Activated CD4-positive, alpha-beta T cell treated with anti-CD3 and anti-CD28 coated beads, Interleukin-2, Interleukin-6, amounts not matched to agents 100 ng/mL and 50 ng/mL, durations not matched to agents 16 hours and 8 hours (primary cell): ENCODE results near the gene ARHGEF6.

ENCODE experiments used
- DNase-seq: peaks from one replicate; pipeline ENCODE4 v3.0.0-alpha.2; 2020

The ARHGEF6 gene

GRCh38 chrX:136687457-136687856 is 93.3 kb downstream of the ARHGEF6 start:
- DNase-seq = peak; percentile 29

GRCh38 chrX:136684120-136684519 is 96.6 kb downstream of the ARHGEF6 start:
- DNase-seq = no peak

GRCh38 chrX:136679531-136679930 is 101.2 kb downstream of the ARHGEF6 start:
- no peak for DNase-seq

DNA sequence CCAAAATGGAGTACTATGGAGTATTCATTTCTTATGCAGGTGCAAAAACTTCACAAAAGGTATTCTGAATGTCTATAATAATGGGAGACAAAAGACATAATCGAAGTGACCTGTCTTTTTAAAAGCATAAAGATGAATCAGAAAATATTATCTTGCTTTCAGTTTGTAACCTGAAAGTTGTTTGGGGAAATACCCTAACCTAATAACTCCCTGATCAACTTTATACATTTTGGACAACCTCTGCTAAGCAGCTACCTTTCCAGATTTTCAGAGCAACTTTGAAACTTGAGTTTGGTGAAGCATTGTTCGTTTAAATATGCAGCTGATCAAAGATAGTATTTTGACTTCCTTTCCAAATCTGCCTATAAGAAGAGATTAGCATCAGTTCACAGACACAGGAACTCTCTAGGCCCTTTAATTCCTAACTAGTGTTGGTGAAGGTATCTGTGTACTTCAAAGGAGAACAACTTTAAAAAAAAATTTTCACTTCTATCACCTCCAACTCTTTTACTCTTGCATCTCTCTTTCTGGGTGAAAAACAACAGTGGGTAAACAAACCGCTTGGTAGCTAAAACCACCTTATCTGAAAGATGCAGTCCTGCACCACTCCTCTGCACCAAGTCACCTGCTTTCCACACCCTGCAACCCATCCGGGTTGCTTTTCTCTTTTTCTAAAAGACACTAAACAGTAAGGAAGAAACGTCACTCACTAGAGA is 106.3 kb downstream of the ARHGEF6 start:
- no peak for DNase-seq

DNA sequence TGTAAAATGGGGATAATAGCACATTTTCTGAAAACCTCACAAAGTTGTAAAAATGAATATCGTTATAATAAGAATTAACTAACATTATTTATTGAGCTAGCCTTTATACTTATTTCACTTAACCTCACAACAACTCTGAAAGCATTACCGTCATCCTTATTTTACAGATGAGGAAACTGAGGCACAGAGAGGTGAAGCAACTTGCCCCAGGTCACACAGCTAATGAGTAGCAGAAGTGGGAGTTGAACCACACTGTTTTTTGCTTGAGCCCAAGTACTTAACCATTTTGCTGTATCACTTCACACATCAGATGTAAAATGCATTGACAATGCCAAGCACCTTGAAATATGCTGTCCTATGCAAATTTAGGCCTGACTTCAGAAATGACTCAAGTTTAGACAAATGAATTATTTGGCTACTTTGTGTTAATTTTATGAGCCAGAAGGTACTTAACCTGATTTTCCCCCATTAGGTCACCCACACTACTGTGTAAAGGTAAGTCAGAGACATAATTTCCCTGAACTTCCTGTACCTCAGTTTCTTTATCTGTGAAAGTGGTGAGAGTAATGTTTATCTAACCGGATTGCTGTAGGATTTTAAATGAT is 109.6 kb downstream of the ARHGEF6 start:
- no peak for DNase-seq

DNA sequence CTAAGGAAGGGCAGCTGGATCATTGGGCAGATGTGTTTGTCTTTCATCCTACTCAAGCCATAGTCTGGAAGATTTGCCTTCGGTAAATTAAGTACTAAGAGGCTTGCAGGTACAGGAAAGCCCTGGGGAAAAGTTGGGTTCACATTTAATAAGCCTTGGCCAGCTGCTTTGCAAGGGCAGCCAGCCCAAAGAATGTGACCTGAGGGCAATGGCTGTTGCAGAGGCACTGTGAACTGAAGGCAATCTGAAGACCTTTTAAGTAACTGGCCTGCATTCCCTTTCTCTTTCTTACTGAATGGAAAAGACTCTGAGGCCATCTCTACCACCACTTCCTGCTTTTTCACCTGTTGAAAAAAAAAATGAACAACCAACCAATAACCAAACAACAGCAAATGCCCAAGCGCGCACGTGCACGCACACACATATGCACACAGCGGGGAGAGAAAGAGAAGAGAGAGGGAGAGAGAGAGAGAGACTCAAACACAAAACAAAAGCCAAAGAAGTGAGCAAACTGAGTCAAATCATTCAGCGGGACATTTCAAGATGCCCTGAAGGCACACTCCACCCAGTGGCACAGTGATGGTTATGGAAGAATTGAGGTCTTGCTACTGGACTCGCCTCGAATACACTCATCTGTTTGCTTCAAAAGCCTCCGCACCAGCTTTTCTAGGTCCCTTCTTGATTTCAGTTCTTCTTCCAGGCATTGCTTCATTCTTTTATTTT is 113.1 kb downstream of the ARHGEF6 start:
- DNase-seq = no peak

DNA sequence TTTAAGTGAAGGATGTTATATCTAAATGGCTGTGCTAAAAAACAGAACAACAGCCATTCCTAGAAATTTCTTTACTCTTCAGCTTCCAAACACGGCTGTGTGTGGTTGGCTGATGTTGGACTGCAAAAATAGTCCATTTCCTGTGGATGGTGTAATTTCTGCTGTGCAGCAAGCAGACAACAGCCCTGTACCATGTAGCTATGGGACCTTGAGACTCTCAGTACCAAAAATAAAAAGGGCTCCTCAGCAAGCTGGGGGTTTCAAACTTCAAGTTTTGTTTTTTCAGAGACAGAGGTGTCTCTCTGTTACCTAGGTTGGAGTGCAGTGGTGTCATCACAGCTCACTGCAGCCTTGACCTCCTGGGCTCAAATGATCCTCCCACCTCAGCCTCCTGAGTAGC is 114.6 kb downstream of the ARHGEF6 start:
- no peak for DNase-seq

- no peak for DNase-seq
These were observed 115.4 kb downstream of the ARHGEF6 start for GRCh38 chrX:136665258-136665900.

- no peak for DNase-seq
These were observed 117.8 kb downstream of the ARHGEF6 start for GRCh38 chrX:136662976-136663375.

- no peak for DNase-seq
These were observed 118.6 kb downstream of the ARHGEF6 start for GRCh38 chrX:136662104-136662503.

DNA sequence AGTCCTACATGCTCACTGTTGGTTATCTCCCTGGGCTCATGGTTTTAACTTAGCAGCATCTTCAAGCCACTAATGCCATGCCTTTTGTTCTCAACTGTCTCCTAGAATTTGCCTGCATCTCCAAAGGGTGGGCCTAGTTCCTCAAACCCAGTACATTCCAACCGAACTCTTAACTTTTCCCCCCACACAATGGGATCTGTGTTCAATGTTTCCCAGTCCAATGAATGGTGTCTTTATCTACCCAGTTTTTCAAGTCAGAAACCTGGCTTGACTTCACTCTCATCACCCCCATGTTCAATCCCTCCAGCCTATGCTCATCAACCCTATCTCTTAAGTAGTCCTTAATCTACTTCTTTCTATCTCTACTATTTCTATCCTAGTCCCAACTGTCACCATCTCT is 119.8 kb downstream of the ARHGEF6 start:
- no peak for DNase-seq

DNA sequence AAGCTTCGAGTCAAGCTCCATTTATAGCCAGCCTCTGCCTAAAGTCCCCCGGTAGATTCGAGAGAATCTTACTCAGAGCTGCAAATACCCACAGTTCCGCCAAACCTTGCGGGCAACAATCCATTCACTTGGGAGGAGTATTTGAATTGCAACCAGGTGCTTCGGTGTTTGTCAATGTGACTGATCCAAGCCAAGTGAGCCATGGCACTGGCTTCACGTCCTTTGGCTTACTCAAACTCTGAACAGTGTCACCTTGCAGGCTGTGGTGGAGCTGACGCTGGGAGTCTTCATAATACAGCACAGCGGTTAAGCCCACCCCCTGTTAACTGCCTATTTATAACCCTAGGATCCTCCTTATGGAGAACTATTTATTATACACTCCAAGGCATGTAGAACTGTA is 121.6 kb downstream of the ARHGEF6 start:
- peak; percentile 56 for DNase-seq

DNA sequence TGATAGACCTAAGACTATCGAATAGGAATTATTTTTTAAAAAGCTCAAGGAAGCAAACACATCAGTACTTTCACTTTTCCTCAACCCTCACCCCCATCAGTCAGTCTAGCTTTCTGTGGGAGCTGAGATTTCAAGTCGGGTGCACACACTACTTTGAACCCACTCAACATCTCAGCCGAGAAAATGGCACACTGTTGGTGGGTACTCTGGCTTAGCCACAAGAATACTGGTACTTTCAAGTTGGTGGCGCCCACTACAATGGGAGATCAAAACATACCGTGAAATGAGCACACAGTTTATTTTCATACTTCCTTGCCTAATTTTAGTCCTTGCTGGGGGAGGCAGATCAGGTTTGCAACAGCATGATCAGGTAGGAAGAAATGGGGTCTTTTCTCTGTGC is 122.6 kb downstream of the ARHGEF6 start:
- DNase-seq = no peak

- no peak for DNase-seq
These were observed 124.3 kb downstream of the ARHGEF6 start for GRCh38 chrX:136656361-136656964.

DNA sequence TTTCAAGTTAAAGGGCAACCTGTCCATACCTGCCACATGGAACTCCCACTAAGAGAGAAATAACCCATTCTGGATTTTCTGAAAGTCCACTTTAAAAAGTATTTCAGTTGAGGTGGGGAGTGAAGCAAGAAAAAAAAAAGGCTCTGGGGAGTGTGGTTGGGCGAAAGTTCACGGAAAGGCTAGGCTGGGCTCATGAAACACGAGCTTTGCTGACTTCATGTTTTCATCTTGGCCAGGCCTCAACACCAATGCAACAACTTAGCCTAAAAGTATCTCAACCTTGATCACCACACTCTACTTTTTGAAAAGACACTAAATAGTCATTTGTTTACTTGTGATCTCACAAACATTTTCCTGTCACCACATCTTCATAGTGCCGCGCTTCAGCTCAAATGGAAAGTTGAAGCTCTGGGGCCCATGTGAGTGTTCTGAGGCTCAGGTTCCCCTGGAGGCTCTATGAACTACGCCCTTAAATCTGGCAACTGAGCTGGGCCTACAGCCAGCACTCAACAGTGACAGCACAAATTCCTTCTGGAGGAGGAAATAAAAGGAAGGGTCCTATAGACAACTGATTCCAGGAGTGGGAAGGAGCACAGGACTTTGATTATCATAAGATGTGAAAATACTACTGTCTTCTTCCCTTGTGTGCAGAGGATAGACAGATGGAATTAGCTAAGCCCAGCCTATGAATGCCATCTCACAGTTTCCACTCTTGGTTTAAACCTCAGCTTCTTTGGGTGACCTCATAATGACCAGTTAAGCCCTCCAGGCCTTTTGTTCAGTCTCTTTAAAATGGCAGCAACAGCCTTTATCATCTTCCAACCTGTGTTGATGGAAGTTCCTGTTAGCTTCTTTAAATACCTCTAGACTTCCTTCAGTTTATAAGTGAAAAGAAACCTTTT is 127.7 kb downstream of the ARHGEF6 start:
- DNase-seq = peak; percentile 74

- no peak for DNase-seq
These were observed 129.9 kb downstream of the ARHGEF6 start for GRCh38 chrX:136650811-136651210.

DNA sequence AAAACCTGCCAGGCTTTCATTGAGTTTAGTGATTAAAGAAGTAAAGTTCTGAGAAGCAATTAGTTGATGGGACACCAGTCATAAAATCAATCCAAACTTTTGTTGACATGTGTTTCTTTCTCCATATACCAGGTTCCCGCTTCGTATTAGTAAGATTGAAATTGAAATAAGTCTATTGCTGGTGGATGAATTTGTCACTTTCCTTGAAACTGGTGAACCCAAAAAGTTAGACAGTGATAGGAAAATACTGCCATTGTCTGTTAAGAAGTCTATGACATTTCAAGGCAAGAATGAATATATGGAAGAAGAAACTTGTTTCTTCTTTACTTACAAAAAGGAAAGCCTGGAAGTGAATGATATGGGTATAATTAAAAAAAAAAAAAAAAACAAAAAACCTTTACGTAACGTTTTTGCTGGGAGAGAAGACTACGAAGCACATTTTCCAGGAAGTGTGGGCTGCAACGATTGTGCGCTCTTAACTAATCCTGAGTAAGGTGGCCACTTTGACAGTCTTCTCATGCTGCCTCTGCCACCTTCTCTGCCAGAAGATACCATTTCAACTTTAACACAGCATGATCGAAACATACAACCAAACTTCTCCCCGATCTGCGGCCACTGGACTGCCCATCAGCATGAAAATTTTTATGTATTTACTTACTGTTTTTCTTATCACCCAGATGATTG is 132.9 kb downstream of the ARHGEF6 start, which contains the start of gene CD40LG:
CD40LG (plus strand) TSS at position 482 of the 684 bp plus-strand sequence; CDS start at position 573, 91 bp downstream.
- peak; percentile 61 for DNase-seq

DNA sequence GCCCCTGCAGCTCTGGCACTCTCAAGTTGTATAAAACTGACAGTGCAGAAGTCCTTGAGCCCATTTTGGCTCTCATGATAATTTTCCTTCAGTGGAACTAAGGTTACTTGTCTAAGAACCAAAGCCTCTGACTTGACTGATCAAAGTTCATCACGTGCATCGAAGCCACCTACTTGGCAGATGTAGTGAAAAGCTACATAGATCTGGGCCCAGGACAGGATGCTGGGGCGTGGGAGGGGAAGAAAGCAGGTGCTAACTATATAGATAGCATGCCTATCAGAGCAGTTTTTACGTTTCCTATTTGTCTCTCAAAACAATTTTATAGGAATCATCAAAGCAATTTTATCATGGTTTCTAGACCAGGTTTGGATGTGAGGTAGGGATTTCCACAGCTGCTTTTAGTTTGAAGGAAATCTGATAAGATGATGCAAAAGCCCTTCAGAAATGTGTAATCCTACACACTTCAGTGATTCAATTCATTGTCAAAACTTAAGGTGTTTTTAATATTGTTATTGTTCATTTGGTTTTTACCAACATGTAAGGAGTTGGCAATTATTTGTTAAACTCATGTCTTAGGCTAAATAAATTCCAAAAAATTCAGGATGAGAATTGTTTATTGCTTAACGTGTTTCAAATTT is 134.0 kb downstream of the ARHGEF6 start:
- peak; percentile 66 for DNase-seq

- no peak for DNase-seq
These were observed 137.5 kb downstream of the ARHGEF6 start for GRCh38 chrX:136643243-136643642.

DNA sequence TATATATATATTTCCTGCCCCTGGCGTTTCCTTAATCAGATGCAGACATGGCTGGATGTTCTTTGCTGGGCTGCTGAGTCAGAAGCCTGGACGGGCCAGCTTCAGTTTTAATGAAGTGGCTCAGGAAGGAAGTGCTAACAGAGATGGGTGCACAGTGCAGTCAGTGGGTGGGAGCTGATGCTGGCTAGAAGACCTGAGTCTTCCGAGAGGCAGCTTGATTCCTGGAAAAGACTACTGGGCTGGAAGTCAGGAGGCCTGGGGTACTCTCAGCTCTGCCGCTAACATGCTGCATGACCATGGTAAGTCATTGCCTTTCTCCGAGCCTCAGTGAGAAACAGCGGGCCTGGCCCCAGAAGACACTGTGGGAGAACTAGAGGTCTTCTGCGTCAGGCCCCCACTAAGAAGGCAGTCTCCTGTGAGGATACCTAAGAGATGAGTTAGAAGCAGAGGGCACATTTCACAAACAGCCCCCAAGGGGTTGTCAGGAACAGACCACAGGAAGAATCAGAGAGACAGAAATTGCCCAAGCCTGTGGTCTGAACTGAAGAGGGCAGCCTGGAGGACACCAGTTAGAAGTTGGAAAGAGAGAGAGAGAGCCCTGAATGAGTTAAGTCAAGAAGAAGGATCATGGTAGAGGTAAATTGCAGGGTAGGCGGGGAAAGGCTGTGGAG is 141.1 kb downstream of the ARHGEF6 start:
- peak; percentile 68 for DNase-seq
